PC-3 (cell line): ENCODE data around the gene SPIN4.

ENCODE experiments used
- CTCF ChIP-seq: fragments of 300-600 bp; sonication (generic); conservative IDR thresholded peaks from 2 replicates; pipeline ENCODE4 v1.5.1; 2017; ENCODE audit warnings: antibody characterized with exemption, low read depth, mild to moderate bottlenecking, low read length
- EZH2 ChIP-seq: fragments of 300-600 bp; sonication (generic); IDR thresholded peaks from one replicate; pipeline ENCODE4 v1.6.1; 2017; ENCODE audit warnings: antibody characterized with exemption, mild to moderate bottlenecking, low read length; ENCODE audit not compliant: unreplicated experiment

- TF ChIP-seq CTCF (no peak), EZH2 (no peak)
Observed at GRCh38 chrX:63327788-63328187, 23.3 kb downstream of the SPIN4 start.
